HepG2 (cell line): Measurements from ENCODE around the gene SERHL2. TPM values are rescaled to one million over a fixed set of nuclear protein-coding genes. Genes with fewer than 3 reads are reported as not detected.

Source experiments
- ATAD3A ChIP-seq: sonication (generic); formaldehyde crosslinking; IDR thresholded peaks from 2 replicates; pipeline ENCODE4 v1.4.0; 2020; ENCODE audit warnings: missing genetic modification reagents
- FOSL1 ChIP-seq: sonication (generic); formaldehyde crosslinking; IDR thresholded peaks from 2 replicates; pipeline ENCODE4 v1.9.0; 2021; ENCODE audit warnings: missing genetic modification reagents, borderline replicate concordance
- HNF4A ChIP-seq: sonication (generic); formaldehyde crosslinking; IDR thresholded peaks from 2 replicates; pipeline ENCODE4 v1.4.0; 2020; ENCODE audit warnings: missing genetic modification reagents
- MEIS1 ChIP-seq: sonication (generic); formaldehyde crosslinking; IDR thresholded peaks from 2 replicates; pipeline ENCODE4 v1.9.0; 2021; ENCODE audit warnings: mild to moderate bottlenecking, missing genetic modification reagents, moderate library complexity, borderline replicate concordance
- MXI1 ChIP-seq: IDR thresholded peaks from 3 replicates; pipeline ENCODE4 v1.6.1; 2012; ENCODE audit warnings: low read depth, low read length, inconsistent platforms, borderline replicate concordance
- NCOA2 ChIP-seq: sonication (generic); formaldehyde crosslinking; IDR thresholded peaks from 2 replicates; pipeline ENCODE4 v1.8.0; 2022; ENCODE audit warnings: inconsistent platforms
- NKX3-1 ChIP-seq: sonication (generic); formaldehyde crosslinking; IDR thresholded peaks from 2 replicates; pipeline ENCODE4 v1.5.0; 2020; ENCODE audit warnings: missing genetic modification reagents
- TMF1 ChIP-seq: sonication (generic); formaldehyde crosslinking; IDR thresholded peaks from 2 replicates; pipeline ENCODE4 v1.8.1; 2022; ENCODE audit warnings: low read depth, missing genetic modification reagents
- ZFY ChIP-seq: sonication (generic); formaldehyde crosslinking; IDR thresholded peaks from 2 replicates; pipeline ENCODE4 v1.4.0; 2020; ENCODE audit warnings: missing genetic modification reagents
- ZMYM3 ChIP-seq: sonication (generic); formaldehyde crosslinking; IDR thresholded peaks from 2 replicates; pipeline ENCODE4 v1.5.1; 2020; ENCODE audit warnings: mild to moderate bottlenecking, missing genetic modification reagents
- ZNF180 ChIP-seq: sonication (generic); formaldehyde crosslinking; IDR thresholded peaks from 2 replicates; pipeline ENCODE4 v1.4.0; 2020; ENCODE audit warnings: low read depth, missing genetic modification reagents, borderline replicate concordance
- ZNF274 ChIP-seq: sonication (generic); formaldehyde crosslinking; IDR thresholded peaks from 2 replicates; pipeline ENCODE4 v1.5.1; 2020; ENCODE audit warnings: mild to moderate bottlenecking, missing genetic modification reagents
- ZNF329 ChIP-seq: sonication (generic); formaldehyde crosslinking; IDR thresholded peaks from 2 replicates; pipeline ENCODE4 v1.9.0; 2021; ENCODE audit warnings: low read depth, mild to moderate bottlenecking, missing genetic modification reagents
- ZNF333 ChIP-seq: sonication (generic); formaldehyde crosslinking; IDR thresholded peaks from 2 replicates; pipeline ENCODE4 v1.4.0; 2020; ENCODE audit warnings: mild to moderate bottlenecking, missing genetic modification reagents, borderline replicate concordance
- ZNF572 ChIP-seq: sonication (generic); formaldehyde crosslinking; IDR thresholded peaks from 2 replicates; pipeline ENCODE4 v1.5.1; 2020; ENCODE audit warnings: mild to moderate bottlenecking, missing genetic modification reagents
- ZNF780A ChIP-seq: sonication (generic); formaldehyde crosslinking; IDR thresholded peaks from 2 replicates; pipeline ENCODE4 v1.8.0; 2022; ENCODE audit warnings: mild to moderate bottlenecking, missing genetic modification reagents, moderate library complexity
- polyA plus RNA-seq, 8 experiments: library from polyadenylated mRNA; depleted of rRNA in 3 of 8; stranded (reverse) in 7 of 8; unstranded in 1 of 8; fragments of >200 nt; fragmentation: Illumina TruSeq in 4 of 8; extraction: Trizol in 4 of 8; gene quantifications; 2 replicates each; pipeline versions ENCODE4 v1.2.1 to v1.2.3, GENCODE V29; 2011 to 2016; ENCODE audit warnings: low read depth in 4 of 8, missing spikeins in 1 of 8, mixed read lengths in 1 of 8; ENCODE audit not compliant: insufficient read depth in 1 of 8
- total RNA-seq, 5 experiments: library from RNA; depleted of rRNA; stranded (reverse); fragments of >200 nt; fragmentation: Illumina TruSeq; extraction: Trizol; gene quantifications; 2 replicates each; pipeline ENCODE4 v1.2.3, GENCODE V29; 2016; ENCODE audit warnings: low read depth in 1 of 5
- TF ChIP-seq, protein P1 (sequence below): sonication (generic); formaldehyde crosslinking; IDR thresholded peaks from 2 replicates; pipeline ENCODE4 v1.9.0; 2021; ENCODE audit warnings: missing genetic modification reagents, borderline replicate concordance
- TF ChIP-seq, protein P2 (sequence below): sonication (generic); formaldehyde crosslinking; IDR thresholded peaks from 2 replicates; pipeline ENCODE4 v1.4.0; 2020; ENCODE audit warnings: missing genetic modification reagents
- TF ChIP-seq, protein P3 (sequence below): sonication (generic); formaldehyde crosslinking; IDR thresholded peaks from 2 replicates; pipeline ENCODE4 v1.5.1; 2020; ENCODE audit warnings: missing genetic modification reagents, mild to moderate bottlenecking, borderline replicate concordance
- TF ChIP-seq, protein P4 (sequence below): sonication (generic); IDR thresholded peaks from 2 replicates; pipeline ENCODE4 v1.6.1; 2016; ENCODE audit warnings: low read depth, borderline replicate concordance
- TF ChIP-seq, protein P5 (sequence below): sonication (generic); formaldehyde crosslinking; IDR thresholded peaks from 2 replicates; pipeline ENCODE4 v1.4.0; 2020; ENCODE audit warnings: missing genetic modification reagents, borderline replicate concordance

The SERHL2 gene
- total and polyA plus RNA-seq, 2 of the 13 experiments (the other 11 are each of a cell fraction or from before 2014, with no cell fraction given): 1.0 to 1.8 TPM

DNA sequence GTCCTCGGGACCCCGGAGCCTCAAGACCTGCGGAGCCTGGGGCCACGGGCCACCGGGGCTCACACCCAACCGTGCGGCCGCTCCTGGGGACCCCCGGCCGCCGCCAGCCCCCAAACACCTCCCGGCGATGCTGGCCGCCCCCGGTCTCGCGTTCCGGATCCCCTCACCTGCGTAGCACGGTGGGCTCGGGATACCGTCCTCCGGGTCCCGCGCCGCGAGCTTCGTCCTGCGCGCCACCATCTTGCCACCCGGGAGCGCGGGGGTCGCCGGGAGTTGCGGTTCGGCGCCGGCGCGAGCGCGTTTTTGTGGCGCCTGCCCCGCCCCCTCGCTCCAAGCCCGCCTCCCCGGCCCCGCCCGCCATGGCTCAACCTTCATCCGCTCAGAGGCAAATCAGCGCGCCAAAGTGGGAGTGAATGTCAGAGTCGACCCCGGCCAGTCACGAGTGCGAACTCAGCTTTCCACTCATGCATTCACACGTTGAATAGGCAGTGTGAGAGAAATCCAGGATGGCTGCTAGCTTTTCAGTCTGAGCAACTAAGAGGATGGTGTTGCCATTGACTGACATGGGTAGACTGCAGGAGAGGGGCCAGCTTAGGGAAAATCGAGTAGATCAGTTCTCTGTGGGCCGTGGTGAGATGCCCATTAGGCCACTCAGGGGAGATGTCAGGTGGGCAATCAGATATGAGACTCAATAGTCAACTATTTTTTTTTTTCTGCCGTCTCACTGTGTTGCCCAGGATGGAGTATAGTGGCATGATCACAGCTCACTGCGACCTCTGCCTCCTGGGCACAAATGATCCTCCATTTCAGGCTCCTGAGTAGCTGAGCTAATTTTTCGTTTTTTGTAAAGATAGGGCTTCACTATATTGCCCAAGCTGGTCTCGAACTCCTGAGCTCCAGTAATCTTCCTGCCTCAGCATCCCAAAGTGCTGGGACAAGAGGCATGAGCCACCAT, 28.3 kb downstream of the SERHL2 start (continued):
- TF ChIP-seq, protein P1, sequence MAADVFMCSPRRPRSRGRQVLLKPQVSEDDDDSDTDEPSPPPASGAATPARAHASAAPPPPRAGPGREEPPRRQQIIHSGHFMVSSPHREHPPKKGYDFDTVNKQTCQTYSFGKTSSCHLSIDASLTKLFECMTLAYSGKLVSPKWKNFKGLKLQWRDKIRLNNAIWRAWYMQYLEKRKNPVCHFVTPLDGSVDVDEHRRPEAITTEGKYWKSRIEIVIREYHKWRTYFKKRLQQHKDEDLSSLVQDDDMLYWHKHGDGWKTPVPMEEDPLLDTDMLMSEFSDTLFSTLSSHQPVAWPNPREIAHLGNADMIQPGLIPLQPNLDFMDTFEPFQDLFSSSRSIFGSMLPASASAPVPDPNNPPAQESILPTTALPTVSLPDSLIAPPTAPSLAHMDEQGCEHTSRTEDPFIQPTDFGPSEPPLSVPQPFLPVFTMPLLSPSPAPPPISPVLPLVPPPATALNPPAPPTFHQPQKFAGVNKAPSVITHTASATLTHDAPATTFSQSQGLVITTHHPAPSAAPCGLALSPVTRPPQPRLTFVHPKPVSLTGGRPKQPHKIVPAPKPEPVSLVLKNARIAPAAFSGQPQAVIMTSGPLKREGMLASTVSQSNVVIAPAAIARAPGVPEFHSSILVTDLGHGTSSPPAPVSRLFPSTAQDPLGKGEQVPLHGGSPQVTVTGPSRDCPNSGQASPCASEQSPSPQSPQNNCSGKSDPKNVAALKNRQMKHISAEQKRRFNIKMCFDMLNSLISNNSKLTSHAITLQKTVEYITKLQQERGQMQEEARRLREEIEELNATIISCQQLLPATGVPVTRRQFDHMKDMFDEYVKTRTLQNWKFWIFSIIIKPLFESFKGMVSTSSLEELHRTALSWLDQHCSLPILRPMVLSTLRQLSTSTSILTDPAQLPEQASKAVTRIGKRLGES: no peak
- TF ChIP-seq, protein P2, sequence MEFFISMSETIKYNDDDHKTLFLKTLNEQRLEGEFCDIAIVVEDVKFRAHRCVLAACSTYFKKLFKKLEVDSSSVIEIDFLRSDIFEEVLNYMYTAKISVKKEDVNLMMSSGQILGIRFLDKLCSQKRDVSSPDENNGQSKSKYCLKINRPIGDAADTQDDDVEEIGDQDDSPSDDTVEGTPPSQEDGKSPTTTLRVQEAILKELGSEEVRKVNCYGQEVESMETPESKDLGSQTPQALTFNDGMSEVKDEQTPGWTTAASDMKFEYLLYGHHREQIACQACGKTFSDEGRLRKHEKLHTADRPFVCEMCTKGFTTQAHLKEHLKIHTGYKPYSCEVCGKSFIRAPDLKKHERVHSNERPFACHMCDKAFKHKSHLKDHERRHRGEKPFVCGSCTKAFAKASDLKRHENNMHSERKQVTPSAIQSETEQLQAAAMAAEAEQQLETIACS (CRISPR knock-in tag): no peak
- TF ChIP-seq ZNF329 (CRISPR knock-in tag) (no peak), FOSL1 (CRISPR knock-in tag) (no peak), ZMYM3 (CRISPR knock-in tag) (no peak), MXI1 (peak; percentile 56; the same call in 1 of the 3 replicates), MEIS1 (CRISPR knock-in tag) (no peak), NKX3-1 (CRISPR knock-in tag) (no peak), ZNF274 (CRISPR knock-in tag) (no peak), ZNF572 (CRISPR knock-in tag) (no peak), HNF4A (CRISPR knock-in tag) (no peak), ZNF180 (CRISPR knock-in tag) (no peak), NCOA2 (CRISPR knock-in tag) (no peak), ATAD3A (no peak), ZNF333 (no peak), ZNF780A (no peak), ZFY (CRISPR knock-in tag) (peak; percentile 64), TMF1 (no peak)
- TF ChIP-seq, protein P3, sequence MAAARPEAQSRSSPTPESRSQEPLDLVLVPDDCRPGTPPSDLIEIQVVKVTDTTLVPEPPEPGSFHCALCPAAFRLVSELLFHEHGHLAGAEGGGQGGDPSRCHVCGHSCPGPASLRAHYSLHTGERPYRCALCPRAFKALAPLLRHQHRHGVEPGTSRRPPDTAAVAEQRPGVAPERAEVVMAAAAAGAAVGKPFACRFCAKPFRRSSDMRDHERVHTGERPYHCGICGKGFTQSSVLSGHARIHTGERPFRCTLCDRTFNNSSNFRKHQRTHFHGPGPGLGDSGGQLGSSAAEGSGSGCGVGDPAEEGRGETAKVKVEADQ (CRISPR knock-in tag): no peak
- TF ChIP-seq, protein P4, sequence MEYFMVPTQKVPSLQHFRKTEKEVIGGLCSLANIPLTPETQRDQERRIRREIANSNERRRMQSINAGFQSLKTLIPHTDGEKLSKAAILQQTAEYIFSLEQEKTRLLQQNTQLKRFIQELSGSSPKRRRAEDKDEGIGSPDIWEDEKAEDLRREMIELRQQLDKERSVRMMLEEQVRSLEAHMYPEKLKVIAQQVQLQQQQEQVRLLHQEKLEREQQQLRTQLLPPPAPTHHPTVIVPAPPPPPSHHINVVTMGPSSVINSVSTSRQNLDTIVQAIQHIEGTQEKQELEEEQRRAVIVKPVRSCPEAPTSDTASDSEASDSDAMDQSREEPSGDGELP: no peak
- TF ChIP-seq, protein P5, sequence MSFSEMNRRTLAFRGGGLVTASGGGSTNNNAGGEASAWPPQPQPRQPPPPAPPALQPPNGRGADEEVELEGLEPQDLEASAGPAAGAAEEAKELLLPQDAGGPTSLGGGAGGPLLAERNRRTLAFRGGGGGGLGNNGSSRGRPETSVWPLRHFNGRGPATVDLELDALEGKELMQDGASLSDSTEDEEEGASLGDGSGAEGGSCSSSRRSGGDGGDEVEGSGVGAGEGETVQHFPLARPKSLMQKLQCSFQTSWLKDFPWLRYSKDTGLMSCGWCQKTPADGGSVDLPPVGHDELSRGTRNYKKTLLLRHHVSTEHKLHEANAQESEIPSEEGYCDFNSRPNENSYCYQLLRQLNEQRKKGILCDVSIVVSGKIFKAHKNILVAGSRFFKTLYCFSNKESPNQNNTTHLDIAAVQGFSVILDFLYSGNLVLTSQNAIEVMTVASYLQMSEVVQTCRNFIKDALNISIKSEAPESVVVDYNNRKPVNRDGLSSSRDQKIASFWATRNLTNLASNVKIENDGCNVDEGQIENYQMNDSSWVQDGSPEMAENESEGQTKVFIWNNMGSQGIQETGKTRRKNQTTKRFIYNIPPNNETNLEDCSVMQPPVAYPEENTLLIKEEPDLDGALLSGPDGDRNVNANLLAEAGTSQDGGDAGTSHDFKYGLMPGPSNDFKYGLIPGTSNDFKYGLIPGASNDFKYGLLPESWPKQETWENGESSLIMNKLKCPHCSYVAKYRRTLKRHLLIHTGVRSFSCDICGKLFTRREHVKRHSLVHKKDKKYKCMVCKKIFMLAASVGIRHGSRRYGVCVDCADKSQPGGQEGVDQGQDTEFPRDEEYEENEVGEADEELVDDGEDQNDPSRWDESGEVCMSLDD (CRISPR knock-in tag): no peak
